ENCODE results near the gene MUCL3. TPM values are rescaled to one million over a fixed set of nuclear protein-coding genes. Genes with fewer than 3 reads are reported as not detected.
A peak's percentile ranks its signal among the peaks of the same experiment; 100 is the strongest.

MUCL3 gene
- total and polyA plus RNA-seq, 8 donors = 0.87 to 346 (median 76.8) TPM

GRCh38 chr6:30938730-30939129 is 2.0 kb upstream of the MUCL3 start:
- WGBS, 5 donors = 64 to 75% (median 74%) methylated on average over 4 of the region's 4 CpGs
- peak overlapping the region in 1 of 5 donors; percentile 73 for H3K27ac ChIP-seq
- no peak for DNase-seq
- H3K27me3 ChIP-seq = peaks cover 0 to 35% (median 0%) of the 10 kb centered on the region in 3 donors
- intact Hi-C loops (cut with DNase I; ENCODE audit: low total_unique reads) = no loop called here
- H3K4me1 ChIP-seq = peaks cover 6 to 35% (median 30%) of the 10 kb centered on the region in 4 donors
- TF ChIP-seq EP300 (IDR thresholded peaks at IDR 0.05) = no peak
- no peak for TF ChIP-seq POLR2AphosphoS5 (IDR thresholded peaks at IDR 0.05)
- no peak for TF ChIP-seq CTCF (IDR thresholded peaks at IDR 0.05)
- TF ChIP-seq POLR2A (IDR thresholded peaks at IDR 0.05) = no peak
- H3K4me3 ChIP-seq = no peak overlapping the region
- no peaks in the 10 kb centered on the region for H3K9me3 ChIP-seq
- no peaks in the 10 kb centered on the region for H3K36me3 ChIP-seq

GRCh38 chr6:30939473-30939872 is 1.3 kb upstream of the MUCL3 start:
- peaks cover 0 to 35% (median 0%) of the 10 kb centered on the region in 3 donors for H3K27me3 ChIP-seq
- H3K36me3 ChIP-seq = no peaks in the 10 kb centered on the region
- peak overlapping the region; percentile 20 to 73 (median 46) for H3K27ac ChIP-seq
- no peak for TF ChIP-seq EP300 (IDR thresholded peaks at IDR 0.05)
- TF ChIP-seq POLR2AphosphoS5 (IDR thresholded peaks at IDR 0.05) = peak in 2 of 3 donors; percentile 22 to 58
- peak; percentile 52 to 71 for DNase-seq
- H3K4me1 ChIP-seq = peaks cover 6 to 35% (median 30%) of the 10 kb centered on the region in 4 donors
- WGBS, 5 donors = 36 to 52% (median 48%) methylated on average over 3 of the region's 3 CpGs
- no peaks in the 10 kb centered on the region for H3K9me3 ChIP-seq
- intact Hi-C loops (cut with DNase I; ENCODE audit: low total_unique reads) = no loop called here
- H3K4me3 ChIP-seq = no peak overlapping the region

- Histone ChIP-seq H3K4me1 (peaks cover 6 to 35% (median 30%) of the 10 kb centered on the region in 4 donors), H3K27ac (peak overlapping the region; percentile 18 to 73 (median 34)), H3K9me3 (no peaks in the 10 kb centered on the region), H3K36me3 (no peaks in the 10 kb centered on the region), H3K4me3 (peak overlapping the region in 3 of 4 donors; percentile 16 to 23 (median 20)), H3K27me3 (peaks cover 0 to 42% (median 0%) of the 10 kb centered on the region in 3 donors)
- DNase-seq = peak; percentile 89
- 5 to 18% (median 15%) methylated on average over 14 to 15 of the region's 15 CpGs for WGBS, 5 donors
- intact Hi-C loops (cut with DNase I; ENCODE audit: low total_unique reads) = no loop called here
- peak; percentile 10 to 53 (median 47) for TF ChIP-seq POLR2AphosphoS5 (IDR thresholded peaks at IDR 0.05)
- TF ChIP-seq CTCF (IDR thresholded peaks at IDR 0.05) = peak in 5 of 7 experiments; percentile 6 to 73 (median 54)
- TF ChIP-seq EP300 (IDR thresholded peaks at IDR 0.05) = no peak
- no peak for TF ChIP-seq POLR2A (IDR thresholded peaks at IDR 0.05)
These were observed 1.7 kb downstream of the MUCL3 start for GRCh38 chr6:30942338-30943060.

GRCh38 chr6:30944051-30944450 is 3.3 kb downstream of the MUCL3 start:
- TF ChIP-seq EP300 (IDR thresholded peaks at IDR 0.05) (no peak), CTCF (IDR thresholded peaks at IDR 0.05) (no peak), POLR2AphosphoS5 (IDR thresholded peaks at IDR 0.05) (no peak), POLR2A (IDR thresholded peaks at IDR 0.05) (no peak)
- H3K9me3 ChIP-seq = no peaks in the 10 kb centered on the region

More at GRCh38 chr6:30944051-30944450, 3.3 kb downstream of the MUCL3 start:
- H3K4me1 ChIP-seq = peaks cover 6 to 34% (median 30%) of the 10 kb centered on the region in 4 donors
- H3K36me3 ChIP-seq = peaks cover 0 to 4% (median 0%) of the 10 kb centered on the region in 4 donors
- intact Hi-C loops (cut with DNase I; ENCODE audit: low total_unique reads) = no loop called here
- no peak overlapping the region for H3K4me3 ChIP-seq
- WGBS, 5 donors = 85 to 98% (median 96%) methylated on average over 4 of the region's 4 CpGs
- DNase-seq = no peak
- no peak overlapping the region for H3K27ac ChIP-seq
- peaks cover 0 to 31% (median 0%) of the 10 kb centered on the region in 3 donors for H3K27me3 ChIP-seq
